Muscle of leg (tissue), 11 donors: ENCODE results near the gene RAB15. TPM values are rescaled to one million over a fixed set of nuclear protein-coding genes. Genes with fewer than 3 reads are reported as not detected.

Source experiments
- DNase-seq: peaks from one replicate; pipeline ENCODE4 v3.0.0; 2013
- H3K27ac ChIP-seq: one replicate; pipeline ENCODE4 v1.5.1; 2013; ENCODE audit warnings: mild to moderate bottlenecking, low read length, control low read depth
- H3K27me3 ChIP-seq: one replicate; pipeline ENCODE4 v1.6.1; 2013; ENCODE audit warnings: low read length; ENCODE audit not compliant: control insufficient read depth, insufficient read depth
- H3K36me3 ChIP-seq: one replicate; pipeline ENCODE4 v1.6.1; 2013; ENCODE audit warnings: low read length; ENCODE audit not compliant: control insufficient read depth, insufficient read depth
- H3K4me1 ChIP-seq: one replicate; pipeline ENCODE4 v1.6.1; 2013; ENCODE audit warnings: low read length; ENCODE audit not compliant: control insufficient read depth, insufficient read depth
- H3K4me3 ChIP-seq: one replicate; pipeline ENCODE4 v1.5.1; 2013; ENCODE audit warnings: low read length, control low read depth
- H3K9me3 ChIP-seq: replicated peaks from 2 replicates; pipeline ENCODE4 v1.6.1; 2013; ENCODE audit warnings: low read depth, low read length; ENCODE audit not compliant: control insufficient read depth
- WGBS: methylation state at CpG from one replicate; pipeline ENCODE4 v1.1.5; 2013; ENCODE audit warnings: missing lambda C conversion rate; ENCODE audit not compliant: insufficient coverage; 5-methylcytosine and 5-hydroxymethylcytosine counted together
- polyA plus RNA-seq, 8 donors: library from polyadenylated mRNA; unstranded; fragments of 120-200 nt; gene quantifications; one replicate each; pipeline versions ENCODE4 v1.2.1 to v1.2.3, GENCODE V29; 2013; ENCODE audit warnings: inconsistent platforms in 1 of 8, low replicate concordance in 1 of 8; ENCODE audit not compliant: insufficient read length in 8 of 8, insufficient read depth in 1 of 8
- total RNA-seq: library from RNA; stranded (reverse); fragments of 120-200 nt; gene quantifications from one replicate; pipeline ENCODE4 v1.2.4, GENCODE V29; 2013

The RAB15 gene
- total and polyA plus RNA-seq, 9 donors = 15.7 to 31.8 (median 23.9) TPM

DNA sequence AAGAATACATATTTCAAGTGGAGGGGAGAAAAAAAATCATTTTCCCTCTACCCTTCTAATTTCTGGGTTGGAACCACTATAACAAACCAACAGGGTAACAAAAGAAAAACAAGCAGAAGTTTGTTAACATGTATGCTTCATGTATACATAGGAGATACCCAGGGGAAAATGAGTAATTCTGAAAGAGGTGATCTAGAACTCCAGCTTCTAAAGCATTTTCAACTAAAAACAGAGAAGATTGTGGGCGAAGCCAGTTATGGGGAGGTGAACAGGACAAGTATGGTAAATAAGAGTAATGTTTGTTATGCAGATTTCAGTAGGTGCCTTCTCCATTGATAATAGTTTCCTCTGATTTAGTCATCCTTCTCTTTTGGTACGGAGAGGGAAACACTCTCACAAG lies 31.3 kb upstream of the RAB15 start:
- H3K36me3 ChIP-seq = peaks cover 14% of the 10 kb centered on the region
- no CpG with 5 or more reads among the region's 2 CpGs for WGBS
- H3K27ac ChIP-seq = no peak overlapping the region
- H3K27me3 ChIP-seq = no peaks in the 10 kb centered on the region
- H3K4me1 ChIP-seq = no peaks in the 10 kb centered on the region
- DNase-seq = no peak
- H3K9me3 ChIP-seq = no peaks in the 10 kb centered on the region
- H3K4me3 ChIP-seq = no peak overlapping the region

- no peak for DNase-seq
- H3K36me3 ChIP-seq = peaks cover 8% of the 10 kb centered on the region
- H3K27ac ChIP-seq = no peak overlapping the region
- WGBS = 50% methylated on average over 2 of the region's 6 CpGs
- H3K4me3 ChIP-seq = no peak overlapping the region
- no peaks in the 10 kb centered on the region for H3K27me3 ChIP-seq
- no peaks in the 10 kb centered on the region for H3K9me3 ChIP-seq
- no peaks in the 10 kb centered on the region for H3K4me1 ChIP-seq
These were observed 30.6 kb upstream of the RAB15 start for GRCh38 chr14:65002586-65003210.

DNA sequence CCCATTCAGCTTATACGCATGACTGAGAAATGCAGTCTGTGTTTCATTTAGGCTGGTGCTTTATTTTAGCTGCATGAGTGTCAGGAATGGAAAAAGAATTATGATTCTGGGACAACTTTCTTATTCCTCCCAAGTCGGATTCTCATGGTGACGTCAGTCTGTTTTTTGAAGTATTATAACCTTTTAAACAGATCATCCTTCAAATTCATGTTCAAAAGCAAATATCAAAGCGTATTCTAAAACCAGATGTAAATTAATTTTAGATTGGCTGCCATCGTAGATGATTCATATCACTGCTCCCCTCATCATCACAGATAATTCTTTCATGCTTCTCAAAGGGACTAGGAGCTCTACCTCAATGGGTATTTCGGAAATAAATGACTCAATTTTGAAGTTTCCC lies 29.6 kb upstream of the RAB15 start:
- peaks cover 8% of the 10 kb centered on the region for H3K36me3 ChIP-seq
- peak; percentile 83 for DNase-seq
- WGBS = no CpG with 5 or more reads among the region's 6 CpGs
- H3K9me3 ChIP-seq = no peaks in the 10 kb centered on the region
- no peaks in the 10 kb centered on the region for H3K27me3 ChIP-seq
- no peaks in the 10 kb centered on the region for H3K4me1 ChIP-seq
- H3K27ac ChIP-seq = no peak overlapping the region
- H3K4me3 ChIP-seq = no peak overlapping the region

DNA sequence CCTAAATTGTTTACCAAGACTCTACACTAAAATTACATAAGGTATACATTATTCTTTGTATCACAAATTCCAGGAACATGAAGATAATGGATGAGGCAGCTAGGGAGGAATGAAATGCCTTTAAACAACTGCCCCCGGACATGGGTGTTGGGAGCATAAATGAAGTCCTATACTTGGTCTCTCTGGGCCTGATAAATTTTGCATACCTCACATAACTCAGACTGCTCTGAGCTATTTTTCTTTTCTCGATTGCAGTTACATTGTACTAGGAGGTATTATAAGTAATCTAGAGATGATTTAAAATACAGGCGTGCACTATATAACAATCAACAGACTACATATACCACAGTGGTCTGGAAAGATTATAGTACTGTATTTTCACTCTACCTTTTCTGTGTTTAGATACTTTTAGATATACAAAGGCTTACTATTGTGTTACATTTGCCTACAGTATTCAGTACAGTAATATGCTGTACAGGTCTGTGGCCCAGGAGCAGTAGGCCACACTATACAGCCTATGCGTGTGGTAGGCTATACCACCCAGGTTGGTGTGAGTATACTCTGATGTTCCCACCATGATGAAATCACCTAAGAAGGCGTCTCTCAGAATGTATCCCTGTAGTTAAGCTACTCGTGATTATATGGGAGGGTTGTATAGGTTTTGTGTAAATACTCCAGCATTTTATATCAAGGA lies 28.9 kb upstream of the RAB15 start:
- no peaks in the 10 kb centered on the region for H3K4me1 ChIP-seq
- H3K27me3 ChIP-seq = no peaks in the 10 kb centered on the region
- no peak overlapping the region for H3K4me3 ChIP-seq
- peak overlapping the region; percentile 35 for H3K27ac ChIP-seq
- WGBS = no CpG with 5 or more reads among the region's 6 CpGs
- peaks cover 8% of the 10 kb centered on the region for H3K36me3 ChIP-seq
- no peak for DNase-seq
- no peaks in the 10 kb centered on the region for H3K9me3 ChIP-seq

DNA sequence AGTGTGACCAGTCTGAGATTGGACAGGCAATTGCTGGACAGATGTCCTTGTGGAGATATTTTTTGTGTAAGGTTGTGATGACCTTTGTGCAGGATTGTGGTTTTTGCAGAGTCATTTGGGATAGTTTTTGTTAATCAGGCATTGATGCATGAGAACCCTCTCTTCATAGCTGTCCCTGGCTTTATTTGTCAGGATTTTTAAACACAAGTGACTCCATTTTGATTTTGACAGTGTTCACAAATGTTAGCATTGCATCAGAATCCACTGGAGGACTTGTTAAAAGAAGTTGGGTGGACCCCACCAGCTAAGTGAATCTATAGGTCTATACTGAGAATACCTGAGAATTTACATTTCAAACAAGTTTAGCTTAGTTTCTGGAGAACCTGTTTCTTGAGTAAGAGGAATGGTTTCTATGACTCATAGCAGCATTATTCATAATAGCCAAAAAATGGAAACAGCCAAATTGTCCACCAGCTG lies 26.4 kb upstream of the RAB15 start:
- Histone ChIP-seq H3K4me1 (no peaks in the 10 kb centered on the region), H3K9me3 (no peaks in the 10 kb centered on the region), H3K27me3 (no peaks in the 10 kb centered on the region), H3K36me3 (no peaks in the 10 kb centered on the region), H3K27ac (no peak overlapping the region), H3K4me3 (no peak overlapping the region)
- no peak for DNase-seq

DNA sequence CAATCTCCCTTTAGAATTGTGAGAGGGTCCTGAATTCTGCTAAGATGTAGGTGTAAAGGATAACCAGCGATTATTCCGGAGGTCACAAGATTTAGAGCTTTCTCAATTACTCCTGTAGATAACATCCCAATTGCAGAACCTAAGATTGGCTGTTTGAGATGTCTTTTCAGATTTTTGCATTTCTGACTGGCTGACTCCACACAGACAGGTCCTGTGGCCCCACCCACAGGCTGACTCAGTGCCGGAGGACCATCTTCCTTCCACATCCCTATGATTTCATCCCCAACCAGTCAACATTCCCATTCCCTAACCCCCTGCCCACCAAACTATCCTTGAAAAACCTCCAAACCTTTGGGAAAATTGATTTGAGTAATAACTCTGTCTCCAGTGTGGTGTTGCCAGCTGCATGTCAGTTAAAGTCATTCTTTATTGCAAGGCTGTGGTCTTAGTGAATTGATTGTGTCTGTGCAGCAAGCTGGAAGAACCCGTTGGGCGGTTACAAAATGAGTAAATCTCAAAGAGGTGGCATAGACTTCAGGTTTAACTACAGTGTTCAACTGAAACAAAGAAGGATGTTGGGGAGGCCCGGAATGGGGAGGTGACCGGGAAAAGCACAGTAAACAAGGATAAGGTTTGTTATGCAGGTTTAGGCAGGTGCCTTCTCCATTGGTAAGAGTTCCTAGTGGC lies 25.1 kb upstream of the RAB15 start:
- 90% methylated on average over 5 of the region's 7 CpGs for WGBS
- DNase-seq = no peak
- no peaks in the 10 kb centered on the region for H3K9me3 ChIP-seq
- H3K27me3 ChIP-seq = no peaks in the 10 kb centered on the region
- H3K27ac ChIP-seq = no peak overlapping the region
- no peaks in the 10 kb centered on the region for H3K36me3 ChIP-seq
- no peak overlapping the region for H3K4me3 ChIP-seq
- H3K4me1 ChIP-seq = no peaks in the 10 kb centered on the region

- Histone ChIP-seq H3K9me3 (no peaks in the 10 kb centered on the region), H3K4me3 (no peak overlapping the region), H3K36me3 (no peaks in the 10 kb centered on the region), H3K27ac (no peak overlapping the region), H3K4me1 (no peaks in the 10 kb centered on the region), H3K27me3 (no peaks in the 10 kb centered on the region)
- DNase-seq = no peak
- WGBS = no CpG with 5 or more reads among the region's 3 CpGs
These were observed 23.2 kb upstream of the RAB15 start for GRCh38 chr14:64995291-64995690.

DNA sequence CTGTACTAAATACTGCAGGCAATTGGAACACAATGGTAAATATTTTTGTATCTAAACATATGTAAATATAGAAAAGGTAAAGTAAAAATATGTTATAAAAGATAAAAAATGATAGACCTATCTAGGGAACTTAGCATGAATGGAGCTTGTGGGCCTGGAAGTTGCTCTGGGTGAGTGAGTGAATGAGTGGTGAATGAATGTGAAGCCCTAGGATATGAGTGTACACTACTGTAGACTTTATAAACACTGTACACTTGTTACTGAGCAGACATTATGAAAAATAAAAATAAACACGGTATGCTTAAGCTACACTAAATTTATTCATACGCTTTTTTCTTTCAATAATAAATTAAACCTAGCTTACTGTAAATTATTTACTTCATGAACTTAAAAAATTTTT lies 22.4 kb upstream of the RAB15 start:
- no CpG with 5 or more reads among the region's 2 CpGs for WGBS
- Histone ChIP-seq H3K27ac (no peak overlapping the region), H3K36me3 (no peaks in the 10 kb centered on the region), H3K4me1 (no peaks in the 10 kb centered on the region), H3K27me3 (no peaks in the 10 kb centered on the region), H3K4me3 (no peak overlapping the region), H3K9me3 (no peaks in the 10 kb centered on the region)
- DNase-seq = no peak

DNA sequence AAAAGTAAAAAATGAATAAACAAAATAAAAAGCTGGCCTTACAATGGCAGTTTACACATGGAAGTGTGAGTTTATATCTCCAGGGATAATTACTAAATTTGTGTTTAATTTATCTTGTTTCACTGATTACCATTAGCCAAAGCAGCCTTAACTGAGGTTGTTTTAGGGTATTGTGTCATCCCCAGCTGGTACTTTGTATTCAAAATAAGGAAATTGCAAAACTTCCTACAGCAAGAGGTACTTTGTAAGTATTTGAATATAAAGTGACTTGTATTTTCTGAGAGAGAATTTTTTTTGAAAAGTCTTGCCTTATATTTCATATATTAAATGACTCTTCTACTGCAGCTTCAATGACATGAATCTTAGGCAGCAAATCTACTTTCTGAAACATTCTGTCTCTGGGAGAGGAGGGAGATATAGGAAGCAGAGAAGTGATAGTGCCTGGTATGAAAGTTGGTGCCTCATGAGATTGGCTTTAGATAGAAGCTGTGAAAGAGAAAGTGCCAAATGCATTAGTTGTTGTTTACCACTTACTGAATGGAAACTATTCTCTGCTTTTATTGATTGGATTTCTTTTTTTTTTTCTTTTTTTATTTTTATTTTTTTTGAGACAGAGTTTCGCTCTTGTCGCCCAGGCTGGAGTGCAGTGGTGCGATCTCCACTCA lies 21.3 kb upstream of the RAB15 start:
- Histone ChIP-seq H3K4me1 (no peaks in the 10 kb centered on the region), H3K27ac (no peak overlapping the region), H3K4me3 (no peak overlapping the region), H3K36me3 (no peaks in the 10 kb centered on the region), H3K27me3 (no peaks in the 10 kb centered on the region), H3K9me3 (no peaks in the 10 kb centered on the region)
- 90% methylated on average over 3 of the region's 3 CpGs for WGBS
- no peak for DNase-seq

DNA sequence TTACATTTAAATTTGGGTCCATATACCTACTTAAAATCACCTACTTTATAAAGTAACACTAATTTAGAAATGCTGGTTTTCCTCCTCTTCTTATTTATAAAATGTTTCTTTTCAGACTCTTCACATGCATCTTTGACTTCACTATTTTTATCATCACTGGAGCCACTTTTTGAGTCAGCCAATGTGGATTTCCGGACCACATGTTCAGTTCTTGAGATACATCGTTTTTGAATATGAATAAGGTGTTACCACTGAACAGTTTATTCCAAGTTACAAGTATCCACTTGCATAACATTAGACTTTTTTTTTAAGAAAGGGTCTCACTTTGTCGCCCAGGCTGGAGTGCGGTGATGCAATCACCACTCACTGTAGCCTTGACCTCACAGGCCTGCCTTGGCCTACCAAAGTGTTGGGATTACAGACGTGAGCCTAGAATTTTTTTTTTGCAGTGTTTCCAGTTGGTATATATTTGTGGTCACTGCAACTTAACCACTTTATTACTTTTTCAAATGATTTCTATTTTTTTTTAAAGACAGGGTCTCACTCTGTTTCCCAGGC lies 20.3 kb upstream of the RAB15 start:
- Histone ChIP-seq H3K4me3 (no peak overlapping the region), H3K4me1 (peaks cover 2% of the 10 kb centered on the region), H3K9me3 (no peaks in the 10 kb centered on the region), H3K27me3 (no peaks in the 10 kb centered on the region), H3K27ac (no peak overlapping the region), H3K36me3 (no peaks in the 10 kb centered on the region)
- no CpG with 5 or more reads among the region's 5 CpGs for WGBS
- DNase-seq = no peak
